H1 (cell line): Measurements from ENCODE around the gene TMEM82.

Source experiments
- SP1 ChIP-seq: IDR thresholded peaks from 2 replicates; pipeline ENCODE4 v1.6.1; 2011; ENCODE audit warnings: low read depth, low read length
- TF ChIP-seq, protein P1 (sequence below), 3 experiments: IDR thresholded peaks; 1 replicate in 2 of 3; 2 replicates in 1 of 3; pipeline versions ENCODE4 v1.5.1 to v1.6.1; 2011; ENCODE audit warnings: low read length in 3 of 3, mild to moderate bottlenecking in 3 of 3, inconsistent platforms in 2 of 3, low read depth in 1 of 3, moderate library complexity in 1 of 3; ENCODE audit not compliant: insufficient read depth in 1 of 3; ENCODE audit errors: control extremely low read depth in 1 of 3

DNA sequence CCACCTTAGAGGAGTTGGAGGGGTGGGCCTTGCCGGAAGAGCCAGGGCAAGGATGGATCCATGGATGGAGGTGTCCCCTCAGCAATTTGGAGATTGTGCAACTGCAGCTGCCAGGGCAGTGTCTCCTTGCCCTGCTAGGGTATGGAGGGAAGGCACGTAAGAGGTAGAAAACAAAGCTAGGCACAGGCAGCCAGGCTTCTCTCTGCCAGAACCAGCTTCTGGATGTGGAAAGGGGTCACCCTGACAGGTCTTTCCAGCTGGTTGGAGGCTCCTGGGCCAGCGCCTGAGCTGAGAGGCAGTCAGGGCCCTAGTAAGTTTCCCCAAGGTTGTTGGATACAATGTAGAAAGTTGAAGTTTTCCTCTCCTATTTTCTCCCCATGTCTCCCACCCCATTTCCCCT is 21.4 kb upstream of the TMEM82 start:
- TF ChIP-seq SP1: no peak
- TF ChIP-seq, protein P1, sequence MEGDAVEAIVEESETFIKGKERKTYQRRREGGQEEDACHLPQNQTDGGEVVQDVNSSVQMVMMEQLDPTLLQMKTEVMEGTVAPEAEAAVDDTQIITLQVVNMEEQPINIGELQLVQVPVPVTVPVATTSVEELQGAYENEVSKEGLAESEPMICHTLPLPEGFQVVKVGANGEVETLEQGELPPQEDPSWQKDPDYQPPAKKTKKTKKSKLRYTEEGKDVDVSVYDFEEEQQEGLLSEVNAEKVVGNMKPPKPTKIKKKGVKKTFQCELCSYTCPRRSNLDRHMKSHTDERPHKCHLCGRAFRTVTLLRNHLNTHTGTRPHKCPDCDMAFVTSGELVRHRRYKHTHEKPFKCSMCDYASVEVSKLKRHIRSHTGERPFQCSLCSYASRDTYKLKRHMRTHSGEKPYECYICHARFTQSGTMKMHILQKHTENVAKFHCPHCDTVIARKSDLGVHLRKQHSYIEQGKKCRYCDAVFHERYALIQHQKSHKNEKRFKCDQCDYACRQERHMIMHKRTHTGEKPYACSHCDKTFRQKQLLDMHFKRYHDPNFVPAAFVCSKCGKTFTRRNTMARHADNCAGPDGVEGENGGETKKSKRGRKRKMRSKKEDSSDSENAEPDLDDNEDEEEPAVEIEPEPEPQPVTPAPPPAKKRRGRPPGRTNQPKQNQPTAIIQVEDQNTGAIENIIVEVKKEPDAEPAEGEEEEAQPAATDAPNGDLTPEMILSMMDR (IDR thresholded peaks at IDR 0.05; ENCODE audit: control extremely low read depth in 1 of 3, insufficient read depth in 1 of 3, low read depth in 1 of 3, low read length in 3 of 3): no peak
